ENCODE data around the gene NNT.
"Not testable (repeated sequence)": the region's sequence is repeated elsewhere in the genome, so short reads cannot be mapped to it uniquely, and the experiment has no call there.

DNA sequence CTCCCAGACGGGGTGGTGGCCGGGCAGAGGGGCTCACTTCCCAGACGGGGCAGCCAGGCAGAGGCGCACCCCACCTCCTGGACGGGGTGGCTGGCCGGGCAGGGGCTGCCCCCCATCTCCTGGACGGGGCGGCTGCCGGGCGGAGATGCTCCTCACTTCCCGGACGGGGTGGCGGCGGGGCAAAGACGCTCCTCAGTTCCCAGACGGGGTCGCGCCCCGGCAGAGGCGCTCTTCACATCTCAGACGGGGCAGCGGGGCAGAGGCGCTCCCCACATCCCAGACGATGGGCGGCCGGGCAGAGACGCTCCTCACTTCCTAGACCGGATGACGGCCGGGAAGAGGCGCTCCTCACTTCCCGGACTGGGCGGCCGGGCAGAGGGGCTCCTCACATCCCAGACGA lies 62.8 kb downstream of the NNT start:
- TF ChIP-seq POLR2A (IDR thresholded peaks at IDR 0.05), result not testable (repeated sequence)
- TF ChIP-seq, protein P1, sequence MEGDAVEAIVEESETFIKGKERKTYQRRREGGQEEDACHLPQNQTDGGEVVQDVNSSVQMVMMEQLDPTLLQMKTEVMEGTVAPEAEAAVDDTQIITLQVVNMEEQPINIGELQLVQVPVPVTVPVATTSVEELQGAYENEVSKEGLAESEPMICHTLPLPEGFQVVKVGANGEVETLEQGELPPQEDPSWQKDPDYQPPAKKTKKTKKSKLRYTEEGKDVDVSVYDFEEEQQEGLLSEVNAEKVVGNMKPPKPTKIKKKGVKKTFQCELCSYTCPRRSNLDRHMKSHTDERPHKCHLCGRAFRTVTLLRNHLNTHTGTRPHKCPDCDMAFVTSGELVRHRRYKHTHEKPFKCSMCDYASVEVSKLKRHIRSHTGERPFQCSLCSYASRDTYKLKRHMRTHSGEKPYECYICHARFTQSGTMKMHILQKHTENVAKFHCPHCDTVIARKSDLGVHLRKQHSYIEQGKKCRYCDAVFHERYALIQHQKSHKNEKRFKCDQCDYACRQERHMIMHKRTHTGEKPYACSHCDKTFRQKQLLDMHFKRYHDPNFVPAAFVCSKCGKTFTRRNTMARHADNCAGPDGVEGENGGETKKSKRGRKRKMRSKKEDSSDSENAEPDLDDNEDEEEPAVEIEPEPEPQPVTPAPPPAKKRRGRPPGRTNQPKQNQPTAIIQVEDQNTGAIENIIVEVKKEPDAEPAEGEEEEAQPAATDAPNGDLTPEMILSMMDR (IDR thresholded peaks at IDR 0.05), result not testable (repeated sequence)
